AG09319 (cell line): Measurements from ENCODE around the gene GNG8.

Source experiments
- DNase-seq: peaks from one replicate; pipeline ENCODE4 v3.0.0-alpha.2; 2010; ENCODE audit warnings: low read depth; ENCODE audit errors: extremely low read depth
- CTCF ChIP-seq: IDR thresholded peaks from 2 replicates; pipeline ENCODE4 v1.5.1; 2011; ENCODE audit warnings: low read depth, mild to moderate bottlenecking, inconsistent platforms, low read length, moderate library complexity

The GNG8 gene

GRCh38 chr19:46665072-46665471 is 29.1 kb upstream of the GNG8 start:
- no peak for DNase-seq
- no peak for TF ChIP-seq CTCF

DNA sequence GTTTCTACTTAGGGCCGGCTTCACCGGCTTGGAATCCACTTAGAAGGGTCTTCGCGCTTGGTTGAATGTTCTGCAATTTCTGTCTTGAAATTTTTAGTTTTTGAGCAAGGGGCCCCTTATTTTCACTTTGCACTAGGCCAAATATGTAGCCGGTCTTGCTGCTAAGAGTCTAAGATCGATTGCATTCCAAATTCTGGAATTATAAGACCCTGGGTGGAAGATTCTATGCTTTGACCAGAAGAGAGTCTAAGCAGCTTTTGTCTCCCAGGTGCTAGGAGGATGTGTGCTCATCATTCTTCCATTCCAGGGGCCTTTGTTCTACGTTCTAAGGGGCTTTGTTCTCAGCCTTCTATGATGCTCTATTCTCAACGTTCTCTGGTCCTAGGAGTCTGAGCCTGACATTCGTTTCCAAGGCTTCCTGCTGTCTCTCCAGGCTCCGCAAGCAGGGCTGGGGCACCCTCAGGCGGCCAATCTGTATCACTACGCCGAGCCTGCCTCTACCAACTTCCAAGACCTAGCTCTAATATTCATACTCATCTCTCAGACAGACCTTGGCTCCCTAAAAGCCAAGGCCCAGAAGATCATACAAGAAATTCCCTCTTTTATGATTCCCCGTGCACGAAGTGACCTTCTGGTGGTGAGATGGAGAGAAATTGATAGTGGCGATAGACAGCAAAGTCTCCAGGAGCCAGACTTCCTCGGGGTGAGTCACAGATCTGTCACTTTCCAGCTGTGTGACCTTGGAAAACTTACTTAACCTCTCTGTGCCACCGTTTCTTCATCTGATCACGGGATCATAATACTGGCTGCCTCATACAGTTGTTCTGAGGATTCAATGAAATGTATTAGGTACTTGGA is 26.0 kb upstream of the GNG8 start:
- peak; percentile 94 for TF ChIP-seq CTCF
- peak; percentile 77 for DNase-seq

- peak; percentile 100 for DNase-seq
- TF ChIP-seq CTCF, result no peak
Observed at GRCh38 chr19:46661020-46661731, 25.2 kb upstream of the GNG8 start, which contains the start of gene DACT3. DACT3 (minus strand) TSS chr19:46661182; CDS start chr19:46661064, 118 bp downstream.

DNA sequence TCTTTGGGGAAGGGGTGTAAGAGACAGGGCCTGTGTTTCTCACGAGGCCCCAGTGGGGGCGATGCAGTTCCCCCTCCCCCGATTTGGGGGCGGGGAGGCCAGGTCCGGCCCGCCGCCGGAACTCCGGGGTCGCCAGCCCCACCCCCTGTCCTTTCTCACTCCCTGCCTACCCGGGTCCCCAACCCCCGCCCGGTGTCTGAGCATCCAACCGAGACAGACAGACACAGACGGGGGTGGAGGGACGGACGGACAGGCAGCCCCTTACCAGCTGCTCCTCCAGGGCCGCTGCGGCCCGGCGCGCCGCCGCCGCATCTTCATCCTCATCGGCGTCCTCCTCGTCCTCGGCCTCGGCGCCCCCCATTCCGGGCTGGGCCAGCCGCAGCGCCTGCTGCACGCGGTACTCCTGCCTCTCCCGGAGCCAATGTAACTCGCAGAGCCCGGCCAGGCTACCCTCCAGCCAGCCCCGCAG is 24.6 kb upstream of the GNG8 start:
- no peak for TF ChIP-seq CTCF
- DNase-seq, result no peak

- DNase-seq, result no peak
- TF ChIP-seq CTCF, result no peak
Observed at GRCh38 chr19:46660008-46660517, 24.1 kb upstream of the GNG8 start.

DNA sequence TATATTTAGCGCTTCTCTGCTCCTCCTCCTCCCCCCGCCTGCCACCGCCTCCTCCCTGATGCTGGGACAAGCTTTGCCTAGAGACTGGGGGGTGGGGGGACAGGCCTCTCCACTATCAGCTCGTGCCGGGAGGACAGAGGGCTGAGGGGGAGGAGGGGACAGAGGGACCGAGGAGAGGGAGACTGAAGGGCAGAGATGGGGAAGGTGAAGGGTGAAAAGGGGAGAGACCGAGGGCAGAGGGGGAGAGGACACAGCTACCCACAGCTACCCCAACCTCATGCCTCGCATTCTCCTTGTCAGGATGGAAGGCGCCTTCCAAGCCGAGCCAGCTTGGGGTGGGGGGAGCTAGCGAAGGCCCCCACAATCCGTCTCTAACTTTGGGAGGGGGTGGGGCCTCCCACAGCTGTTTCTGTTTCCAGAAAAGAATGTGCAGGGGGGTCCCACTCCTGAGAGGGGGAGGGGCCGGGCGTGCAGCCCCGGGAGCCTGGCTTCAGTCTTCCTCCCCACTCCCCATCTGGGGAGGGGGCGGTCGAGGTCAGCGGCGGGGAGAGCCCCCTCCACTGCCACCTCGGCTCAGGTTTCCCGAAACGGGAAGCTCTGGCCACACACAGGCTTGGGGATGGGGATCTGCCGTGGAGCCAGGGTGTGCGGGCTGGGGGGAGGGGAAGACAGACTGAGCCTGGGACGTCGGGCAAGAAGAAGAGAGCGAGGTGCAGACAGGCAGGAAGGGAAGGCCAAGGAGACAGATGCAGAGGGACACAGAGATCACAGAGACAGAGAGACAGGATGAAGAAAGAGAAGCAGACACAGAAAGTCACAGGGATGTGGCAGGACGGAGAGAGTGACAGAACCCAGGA is 23.4 kb upstream of the GNG8 start:
- DNase-seq, result no peak
- TF ChIP-seq CTCF, result no peak
